RWPE2 (cell line): Measurements from ENCODE around the gene PRSS22.

Experiments
- ATAC-seq: fragments of 200-7000 bp; cut with Tn5 transposase; 3 replicates; pipeline ENCODE4 v1.9.1; 2021; ENCODE audit warnings: low read depth
- DNase-seq: peaks from one replicate; pipeline ENCODE4 v3.0.0-alpha.2; 2020; ENCODE audit warnings: low spot score
- H3K27ac ChIP-seq: fragments of 450-650 bp; 2 replicates; pipeline ENCODE4 v1.5.1; 2017; ENCODE audit warnings: mild to moderate bottlenecking; ENCODE audit not compliant: poor library complexity, severe bottlenecking
- H3K27me3 ChIP-seq: fragments of 250-450 bp; sonication (Bioruptor Pico); 2 replicates; pipeline ENCODE4 v1.5.1; 2021; ENCODE audit warnings: mild to moderate bottlenecking, moderate library complexity; ENCODE audit not compliant: insufficient read depth, poor library complexity, severe bottlenecking
- H3K36me3 ChIP-seq: fragments of 250-450 bp; sonication (Bioruptor Pico); 2 replicates; pipeline ENCODE4 v1.5.1; 2020; ENCODE audit warnings: low read depth, mild to moderate bottlenecking, moderate library complexity
- H3K4me1 ChIP-seq: fragments of 250-450 bp; sonication (Bioruptor Pico); 2 replicates; pipeline ENCODE4 v1.5.1; 2021; ENCODE audit warnings: mild to moderate bottlenecking, moderate library complexity; ENCODE audit not compliant: insufficient read depth, poor library complexity, severe bottlenecking
- H3K4me3 ChIP-seq: fragments of 250-450 bp; sonication (Bioruptor Pico); 2 replicates; pipeline ENCODE4 v1.5.1; 2021; ENCODE audit warnings: mild to moderate bottlenecking, moderate library complexity; ENCODE audit not compliant: severe bottlenecking
- H3K9me3 ChIP-seq: fragments of 250-450 bp; sonication (Bioruptor Pico); 2 replicates; pipeline ENCODE4 v1.5.1; 2021; ENCODE audit warnings: mild to moderate bottlenecking, moderate library complexity; ENCODE audit not compliant: severe bottlenecking
- TF ChIP-seq, protein P1 (sequence below): fragments of 450-650 bp; IDR thresholded peaks from one replicate; pipeline ENCODE4 v1.5.1; 2017; ENCODE audit warnings: mild to moderate bottlenecking, moderate library complexity; ENCODE audit not compliant: poor library complexity, severe bottlenecking

PRSS22 gene

GRCh38 chr16:2860826-2861567 lies 3.0 kb upstream of the PRSS22 start:
- Histone ChIP-seq H3K27me3 (no peaks in the 10 kb centered on the region), H3K4me1 (peaks cover 9% of the 10 kb centered on the region), H3K27ac (no peak overlapping the region), H3K9me3 (peaks cover 2% of the 10 kb centered on the region), H3K36me3 (no peaks in the 10 kb centered on the region), H3K4me3 (no peak overlapping the region)
- ATAC-seq (peak; percentile 9; the same call in 1 of the 3 replicates), DNase-seq (no peak)
- TF ChIP-seq, protein P1, sequence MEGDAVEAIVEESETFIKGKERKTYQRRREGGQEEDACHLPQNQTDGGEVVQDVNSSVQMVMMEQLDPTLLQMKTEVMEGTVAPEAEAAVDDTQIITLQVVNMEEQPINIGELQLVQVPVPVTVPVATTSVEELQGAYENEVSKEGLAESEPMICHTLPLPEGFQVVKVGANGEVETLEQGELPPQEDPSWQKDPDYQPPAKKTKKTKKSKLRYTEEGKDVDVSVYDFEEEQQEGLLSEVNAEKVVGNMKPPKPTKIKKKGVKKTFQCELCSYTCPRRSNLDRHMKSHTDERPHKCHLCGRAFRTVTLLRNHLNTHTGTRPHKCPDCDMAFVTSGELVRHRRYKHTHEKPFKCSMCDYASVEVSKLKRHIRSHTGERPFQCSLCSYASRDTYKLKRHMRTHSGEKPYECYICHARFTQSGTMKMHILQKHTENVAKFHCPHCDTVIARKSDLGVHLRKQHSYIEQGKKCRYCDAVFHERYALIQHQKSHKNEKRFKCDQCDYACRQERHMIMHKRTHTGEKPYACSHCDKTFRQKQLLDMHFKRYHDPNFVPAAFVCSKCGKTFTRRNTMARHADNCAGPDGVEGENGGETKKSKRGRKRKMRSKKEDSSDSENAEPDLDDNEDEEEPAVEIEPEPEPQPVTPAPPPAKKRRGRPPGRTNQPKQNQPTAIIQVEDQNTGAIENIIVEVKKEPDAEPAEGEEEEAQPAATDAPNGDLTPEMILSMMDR, result no peak

DNA sequence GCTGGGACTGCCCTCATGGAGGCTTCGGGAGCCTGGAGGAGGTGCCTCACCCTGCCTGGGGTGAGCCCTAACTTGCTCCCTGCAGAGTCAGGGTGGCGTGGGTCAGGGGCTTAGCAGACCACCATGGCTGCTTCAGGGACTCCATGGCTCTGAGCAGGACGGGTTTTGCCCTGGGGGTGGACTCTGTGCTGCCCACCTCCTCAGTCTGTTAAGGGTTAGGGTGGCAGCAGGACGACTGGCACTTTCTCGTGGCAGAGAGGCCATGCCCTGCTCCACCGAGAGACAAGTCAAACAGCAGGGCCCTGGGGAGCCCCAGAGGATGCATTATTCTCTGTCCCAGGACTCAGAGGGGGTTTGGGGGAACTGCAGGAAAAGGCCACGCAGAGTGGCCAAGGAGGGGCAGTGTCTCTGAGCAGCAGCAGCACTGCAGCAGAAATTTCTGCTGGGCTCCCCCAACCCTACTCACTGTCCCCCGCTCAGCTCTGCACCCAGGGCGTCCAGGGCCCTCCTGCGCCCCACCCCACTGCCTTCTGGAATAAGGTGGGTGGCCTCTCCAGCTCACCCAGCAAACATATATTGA lies 1.8 kb upstream of the PRSS22 start:
- H3K4me1 ChIP-seq, result peaks cover 9% of the 10 kb centered on the region
- ATAC-seq (no peak), DNase-seq (no peak)
- TF ChIP-seq, protein P1, result no peak
- H3K36me3 ChIP-seq, result peaks cover 1% of the 10 kb centered on the region; the same call in 1 of the 2 replicates
- peaks cover 3% of the 10 kb centered on the region for H3K9me3 ChIP-seq
- H3K27me3 ChIP-seq, result no peaks in the 10 kb centered on the region
- H3K27ac ChIP-seq, result no peak overlapping the region
- no peak overlapping the region for H3K4me3 ChIP-seq

GRCh38 chr16:2858245-2859025 lies 465 bp upstream of the PRSS22 start:
- H3K4me1 ChIP-seq, result peaks cover 9% of the 10 kb centered on the region
- H3K27ac ChIP-seq, result peak overlapping the region; percentile 67
- ATAC-seq, result peak; percentile 59
- peaks cover 6% of the 10 kb centered on the region; the same call in 1 of the 2 replicates for H3K36me3 ChIP-seq
- H3K4me3 ChIP-seq, result peak overlapping the region; percentile 28
- TF ChIP-seq, protein P1, result peak; percentile 27
- peaks cover 5% of the 10 kb centered on the region for H3K9me3 ChIP-seq
- peak; percentile 82 for DNase-seq
- H3K27me3 ChIP-seq, result no peaks in the 10 kb centered on the region

DNA sequence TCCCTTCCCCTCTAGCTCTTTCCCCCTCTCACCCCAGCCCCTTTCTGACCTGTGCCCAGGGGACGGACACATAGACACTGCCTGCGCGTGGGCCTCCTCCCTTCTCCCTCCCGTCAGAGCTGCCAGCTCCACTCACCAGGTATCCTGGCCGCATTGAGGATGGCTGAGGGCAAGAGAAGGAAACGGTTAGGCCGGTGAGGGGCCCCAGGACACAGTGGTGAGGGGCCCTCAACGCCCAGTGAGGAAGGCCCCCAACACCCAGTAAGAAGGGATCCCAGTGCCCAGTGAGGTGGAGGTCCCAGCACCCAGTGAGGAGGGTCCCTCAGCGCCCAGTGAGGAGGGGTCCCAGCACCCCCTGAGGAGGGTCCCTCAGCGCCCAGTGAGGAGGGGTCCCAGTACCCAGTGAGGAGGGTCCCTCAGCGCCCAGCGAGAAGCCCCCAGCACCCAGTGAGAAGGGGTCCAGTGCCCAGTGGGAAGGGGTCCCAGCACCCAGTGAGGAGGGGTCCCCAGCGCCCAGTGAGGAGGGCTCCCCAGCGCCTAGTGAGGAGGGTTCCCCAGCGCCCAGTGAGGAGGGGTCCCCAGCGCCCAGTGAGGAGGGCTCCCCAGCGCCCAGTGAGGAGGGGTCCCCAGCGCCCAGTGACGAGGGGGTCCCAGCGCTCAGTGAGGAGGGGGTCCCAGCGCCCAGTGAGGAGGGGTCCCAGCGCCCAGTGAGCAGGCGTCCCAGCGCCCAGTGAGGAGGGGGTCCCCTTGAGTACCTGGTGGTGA lies 1.1 kb downstream of the PRSS22 start:
- ATAC-seq (no peak), DNase-seq (no peak)
- peak overlapping the region; percentile 67 for H3K27ac ChIP-seq
- H3K4me3 ChIP-seq, result peak overlapping the region; percentile 28
- peaks cover 9% of the 10 kb centered on the region for H3K4me1 ChIP-seq
- peaks cover 6% of the 10 kb centered on the region; the same call in 1 of the 2 replicates for H3K36me3 ChIP-seq
- peaks cover 5% of the 10 kb centered on the region for H3K9me3 ChIP-seq
- H3K27me3 ChIP-seq, result no peaks in the 10 kb centered on the region
- TF ChIP-seq, protein P1, result no peak
